H1 (cell line): Measurements from ENCODE around the gene OTUD4. TPM values are rescaled to one million over a fixed set of nuclear protein-coding genes. Genes with fewer than 3 reads are reported as not detected.

Source experiments
- CTCF ChIA-PET: fragments of 300-600 bp; sonication (Branson Sonifier 250); formaldehyde crosslinking; loops from one replicate; lab custom pipeline; 2021; ENCODE audit not compliant: partially characterized antibody; lab: Charles Lee
- POLR2A ChIA-PET: fragments of 300-600 bp; sonication (Branson Sonifier 250); formaldehyde crosslinking; loops from one replicate; lab custom pipeline; 2021; ENCODE audit warnings: inconsistent platforms; ENCODE audit not compliant: partially characterized antibody; lab: Charles Lee
- DNase-seq, 2 experiments: peaks; one replicate each; pipeline versions ENCODE4 v3.0.0 to v3.0.0-alpha.2; 2010 to 2022; ENCODE audit warnings: low spot score in 2 of 2, low read depth in 1 of 2, mixed read lengths in 1 of 2
- FAIRE-seq: peaks from 2 replicates; lab custom pipeline; 2011; peaks lifted over from hg19 to GRCh38; lab: Jason Lieb, UNC
- H2AFZ ChIP-seq: 2 replicates; pipeline ENCODE4 v1.8.1; 2012; ENCODE audit warnings: low read length, inconsistent platforms
- H2AK5ac ChIP-seq: 2 replicates; pipeline ENCODE4 v1.6.1; 2013; ENCODE audit warnings: low read depth, low read length
- H2BK120ac ChIP-seq: replicated peaks from 2 replicates; pipeline ENCODE3; 2013; ENCODE audit warnings: low read depth, low read length, inconsistent platforms
- H2BK12ac ChIP-seq: 2 replicates; pipeline ENCODE4 v1.6.1; 2013; ENCODE audit warnings: low read depth, low read length
- H2BK15ac ChIP-seq: 2 replicates; pipeline ENCODE4 v1.6.1; 2013; ENCODE audit warnings: low read length
- H2BK20ac ChIP-seq: 2 replicates; pipeline ENCODE4 v1.6.1; 2013; ENCODE audit warnings: low read length
- H2BK5ac ChIP-seq: 2 replicates; pipeline ENCODE4 v1.6.1; 2013; ENCODE audit warnings: low read depth, low read length
- H3K14ac ChIP-seq: 2 replicates; pipeline ENCODE4 v1.6.1; 2013; ENCODE audit warnings: inconsistent platforms; ENCODE audit not compliant: insufficient read length
- H3K18ac ChIP-seq: 2 replicates; pipeline ENCODE4 v1.6.1; 2013; ENCODE audit warnings: low read length; ENCODE audit errors: extremely low read depth
- H3K23ac ChIP-seq: 2 replicates; pipeline ENCODE4 v1.6.1; 2013; ENCODE audit warnings: inconsistent platforms; ENCODE audit not compliant: insufficient read length
- H3K23me2 ChIP-seq: 2 replicates; pipeline ENCODE4 v1.6.1; 2013; ENCODE audit warnings: low read depth, low read length
- H3K27ac ChIP-seq: 2 replicates; pipeline ENCODE4 v1.6.1; 2011; ENCODE audit warnings: low read depth, low read length, inconsistent platforms
- H3K27me3 ChIP-seq, 4 experiments: replicated peaks in 1 of 4; 1 replicate in 1 of 4; 2 replicates in 3 of 4; pipeline versions ENCODE4 v1.6.1 to v1.8.1; 2011 to 2013; ENCODE audit warnings: low read length in 3 of 4, mild to moderate bottlenecking in 3 of 4, inconsistent platforms in 2 of 4, mixed read lengths in 2 of 4, moderate library complexity in 1 of 4; ENCODE audit not compliant: control insufficient read depth in 3 of 4, insufficient read depth in 3 of 4; ENCODE audit errors: extremely low read depth in 1 of 4
- H3K36me3 ChIP-seq, 4 experiments: 2 replicates each; pipeline versions ENCODE4 v1.6.1 to v1.8.1; 2011 to 2013; ENCODE audit warnings: mild to moderate bottlenecking in 4 of 4, low read length in 3 of 4, moderate library complexity in 2 of 4, control low read depth in 1 of 4, inconsistent platforms in 1 of 4; ENCODE audit not compliant: insufficient read depth in 4 of 4, control insufficient read depth in 2 of 4
- H3K4ac ChIP-seq: replicated peaks from 2 replicates; pipeline ENCODE3; 2013; ENCODE audit warnings: low read length, low read depth, mixed read lengths, inconsistent platforms; ENCODE audit not compliant: insufficient read length
- H3K4me1 ChIP-seq, 4 experiments: replicated peaks in 1 of 4; 1 replicate in 1 of 4; 2 replicates in 3 of 4; pipeline versions ENCODE4 v1.6.1 to v1.8.1; 2011 to 2013; ENCODE audit warnings: low read length in 3 of 4, inconsistent platforms in 2 of 4, mixed read lengths in 1 of 4; ENCODE audit not compliant: insufficient read depth in 4 of 4, control insufficient read depth in 3 of 4
- H3K4me2 ChIP-seq, 2 experiments: 2 replicates each; pipeline versions ENCODE4 v1.6.1 to v1.8.1; 2011 to 2013; ENCODE audit warnings: low read depth in 2 of 2, low read length in 2 of 2, control low read depth in 1 of 2, inconsistent platforms in 1 of 2, mild to moderate bottlenecking in 1 of 2; ENCODE audit not compliant: insufficient read depth in 1 of 2
- H3K4me3 ChIP-seq, 4 experiments: fragments of 200-600, 300-600 bp in 1 of 4; sonication (generic), shearing (Covaris generic), sonication (Bioruptor Twin) in 1 of 4; 2 replicates each; pipeline versions ENCODE4 v1.5.1 to v1.8.1; 2011 to 2016; ENCODE audit warnings: low read length in 4 of 4, low read depth in 3 of 4, control low read depth in 2 of 4, inconsistent platforms in 2 of 4, mild to moderate bottlenecking in 2 of 4, mixed read lengths in 1 of 4, moderate library complexity in 1 of 4; ENCODE audit not compliant: insufficient read depth in 2 of 4; ENCODE audit errors: extremely low read depth in 1 of 4
- H3K56ac ChIP-seq: replicated peaks from 2 replicates; pipeline ENCODE3; 2013; ENCODE audit warnings: low read depth, mild to moderate bottlenecking, mixed read lengths, low read length, inconsistent platforms; ENCODE audit not compliant: insufficient read length
- H3K79me1 ChIP-seq: 2 replicates; pipeline ENCODE4 v1.6.1; 2013; ENCODE audit warnings: low read depth, low read length, control low read depth
- H3K79me2 ChIP-seq, 2 experiments: 2 replicates each; pipeline versions ENCODE4 v1.6.1 to v1.8.1; 2012 to 2013; ENCODE audit warnings: low read length in 2 of 2, mild to moderate bottlenecking in 2 of 2, inconsistent platforms in 1 of 2; ENCODE audit not compliant: insufficient read depth in 2 of 2, control insufficient read depth in 1 of 2
- H3K9ac ChIP-seq, 4 experiments: replicated peaks in 1 of 4; 1 replicate in 1 of 4; 2 replicates in 3 of 4; pipeline versions ENCODE4 v1.6.1 to v1.8.1; 2011 to 2013; ENCODE audit warnings: low read depth in 3 of 4, low read length in 3 of 4, control low read depth in 2 of 4, mild to moderate bottlenecking in 2 of 4, moderate library complexity in 2 of 4, inconsistent platforms in 1 of 4; ENCODE audit errors: extremely low read depth in 1 of 4
- H3K9me3 ChIP-seq, 2 experiments: 2 replicates each; pipeline versions ENCODE4 v1.6.1 to v1.8.1; 2012 to 2013; ENCODE audit warnings: mild to moderate bottlenecking in 2 of 2, moderate library complexity in 2 of 2, control low read depth in 1 of 2, inconsistent platforms in 1 of 2, low read depth in 1 of 2, low read length in 1 of 2, mixed read lengths in 1 of 2; ENCODE audit not compliant: insufficient read depth in 2 of 2
- H4K20me1 ChIP-seq, 2 experiments: replicated peaks in 1 of 2; 2 replicates each; pipeline versions ENCODE3 to v1.8.1; 2011 to 2013; ENCODE audit warnings: inconsistent platforms in 2 of 2, low read length in 2 of 2, mild to moderate bottlenecking in 1 of 2; ENCODE audit not compliant: insufficient read depth in 2 of 2, control insufficient read depth in 1 of 2
- H4K5ac ChIP-seq: 2 replicates; pipeline ENCODE4 v1.6.1; 2013; ENCODE audit warnings: low read length, low read depth, mixed read lengths, inconsistent platforms; ENCODE audit not compliant: insufficient read length
- H4K8ac ChIP-seq: 2 replicates; pipeline ENCODE4 v1.8.0; 2013; ENCODE audit warnings: mild to moderate bottlenecking, moderate library complexity, low read length, inconsistent platforms; ENCODE audit not compliant: insufficient read depth; ENCODE audit errors: extremely low read depth
- H4K91ac ChIP-seq: replicated peaks from 2 replicates; pipeline ENCODE3; 2013; ENCODE audit warnings: low read length, mixed read lengths, inconsistent platforms; ENCODE audit not compliant: insufficient read length
- BACH1 ChIP-seq: IDR thresholded peaks from 2 replicates; pipeline ENCODE4 v1.6.1; 2012; ENCODE audit warnings: low read length, improper control_type of control experiment
- KDM4A ChIP-seq: IDR thresholded peaks from one replicate; pipeline ENCODE4 v1.7.1; 2012; ENCODE audit warnings: low read depth, mild to moderate bottlenecking, moderate library complexity, low read length, inconsistent platforms; ENCODE audit not compliant: severe bottlenecking
- KDM5A ChIP-seq: fragments of 200-600 bp; IDR thresholded peaks from 2 replicates; pipeline ENCODE4 v1.7.1; 2012; ENCODE audit warnings: mild to moderate bottlenecking, low read length, inconsistent platforms, mixed read lengths
- WGBS, 2 experiments: shearing (Covaris generic) in 1 of 2; methylation state at CpG; one replicate each; pipeline versions ENCODE4 v1.1.6 to v1.1.7; 2013 to 2015; ENCODE audit warnings: low lambda C conversion rate in 2 of 2, mixed read lengths in 2 of 2, inconsistent platforms in 1 of 2, low coverage in 1 of 2, missing lambda C conversion rate in 1 of 2; ENCODE audit not compliant: insufficient replicate concordance in 2 of 2, insufficient coverage in 1 of 2, insufficient read length in 1 of 2; ENCODE audit errors: extremely low coverage in 1 of 2, missing lambda C conversion rate in 1 of 2; 5-methylcytosine and 5-hydroxymethylcytosine counted together
- polyA plus RNA-seq, 7 experiments: library from polyadenylated mRNA; depleted of rRNA in 3 of 7; stranded (reverse) in 5 of 7; unstranded in 2 of 7; fragments of >200 nt in 5 of 7; fragments of 200-250 nt in 2 of 7; gene quantifications; 1 replicate in 5 of 7; 2 replicates in 1 of 7; 4 replicates in 1 of 7; pipeline versions ENCODE4 v1.2.1 to v1.2.3, GENCODE V29; 2011 to 2013; ENCODE audit warnings: missing spikeins in 2 of 7, mixed read lengths in 2 of 7
- total RNA-seq: library from RNA; stranded (reverse); fragmentation: NEBNext Ultra II Directional; extraction: Animal tissue kit (Norgen Biotek cat#: 25700); gene quantifications from 2 replicates; pipeline ENCODE4 v1.2.1, GENCODE V29; 2021

The OTUD4 gene
- total and polyA plus RNA-seq, 2 of the 8 experiments (the other 6 are each of a cell fraction or from before 2014, with no cell fraction given), result 17.4 to 57.0 TPM

DNA sequence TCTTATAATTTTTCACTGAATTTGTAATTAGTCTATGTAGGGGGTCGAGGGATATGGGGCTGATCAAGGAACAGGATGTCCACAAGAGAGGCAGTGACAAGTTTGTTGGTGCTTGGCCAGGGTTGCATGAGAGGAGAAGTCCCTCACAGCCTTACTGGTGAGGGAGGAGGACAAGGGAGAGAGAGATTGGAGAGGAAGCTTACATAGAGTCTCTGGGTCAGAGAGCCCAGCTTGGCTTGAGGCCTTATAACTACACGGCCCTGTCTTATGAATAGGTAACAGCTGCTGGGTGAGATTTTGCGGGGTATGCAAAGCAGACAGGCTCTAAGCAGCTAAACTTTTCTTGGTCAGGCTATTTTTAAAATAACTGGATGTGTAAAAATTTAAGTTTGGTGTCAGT is 37.9 kb upstream of the OTUD4 start:
- Histone ChIP-seq H2BK15ac (no peak overlapping the region; the same call in 1 of the 2 replicates), H4K5ac (no peak overlapping the region), H2BK20ac (peak overlapping the region; percentile 21; the same call in 1 of the 2 replicates), H2BK120ac (no peak overlapping the region), H3K23me2 (no peaks in the 10 kb centered on the region), H4K20me1 (no peaks in the 10 kb centered on the region), H3K79me1 (no peaks in the 10 kb centered on the region), H3K27me3 (no peaks in the 10 kb centered on the region), H3K4me3 (no peak overlapping the region), H3K9ac (no peak overlapping the region), H3K18ac (no peak overlapping the region), H3K4me2 (no peak overlapping the region), H3K36me3 (no peaks in the 10 kb centered on the region), H3K23ac (no peak overlapping the region), H2BK5ac (no peak overlapping the region), H3K4me1 (peaks cover 0 to 3% (median 0%) of the 10 kb centered on the region in 4 experiments; a peak in 1 of 7 replicates), H2AK5ac (no peak overlapping the region), H4K8ac (no peak overlapping the region), H3K79me2 (no peaks in the 10 kb centered on the region), H3K14ac (no peak overlapping the region), H2AFZ (peak overlapping the region; percentile 86; the same call in 1 of the 2 replicates), H3K9me3 (no peaks in the 10 kb centered on the region), H3K56ac (no peak overlapping the region), H3K4ac (no peak overlapping the region), H4K91ac (no peak overlapping the region), H3K27ac (no peak overlapping the region), H2BK12ac (no peak overlapping the region; the same call in 1 of the 2 replicates)
- TF ChIP-seq BACH1, result no peak
- TF ChIP-seq KDM5A, result no peak
- no peak for TF ChIP-seq KDM4A
- WGBS, 2 experiments, result 82% methylated on average over 3 of the region's 3 CpGs; no CpG with 5 or more reads in 1 of the 2 experiments
- DNase-seq, result no peak
- ChIA-PET POLR2A (no interaction called here), CTCF (interaction anchor here (1.0 to 3.8 kb wide), 8 partner anchors 16 to 877 kb away, joined by 3 to 25 read pairs (median 6); no protein-coding TSS in a partner anchor)
- FAIRE-seq, result no peak
